GM12878 (cell line): ENCODE measurements around the gene CAMK2B. TPM values are rescaled to one million over a fixed set of nuclear protein-coding genes. Genes with fewer than 3 reads are reported as not detected.

ENCODE experiments used
- BCL11A ChIP-seq: IDR thresholded peaks from 2 replicates; pipeline ENCODE4 v1.6.1; 2011; ENCODE audit warnings: low read depth, low read length
- BHLHE40 ChIP-seq, 2 experiments: fragments of 450-650 bp in 1 of 2; IDR thresholded peaks; 2 replicates each; pipeline ENCODE4 v1.6.1; 2011 to 2017; ENCODE audit warnings: low read depth in 2 of 2, borderline replicate concordance in 1 of 2, improper control_type of control experiment in 1 of 2, low read length in 1 of 2, mild to moderate bottlenecking in 1 of 2
- CREB1 ChIP-seq: IDR thresholded peaks from 2 replicates; pipeline ENCODE4 v1.6.1; 2012; ENCODE audit warnings: low read depth, mild to moderate bottlenecking, inconsistent platforms
- CTCF ChIP-seq, 3 experiments: IDR thresholded peaks in 2 of 3; conservative IDR thresholded peaks in 1 of 3; 2 replicates each; pipeline ENCODE4 v1.5.1; 2011; ENCODE audit warnings: low read depth in 3 of 3, low read length in 3 of 3, mild to moderate bottlenecking in 3 of 3, control low read depth in 2 of 3, moderate library complexity in 2 of 3, inconsistent platforms in 1 of 3, mixed read lengths in 1 of 3; ENCODE audit not compliant: control insufficient read depth in 2 of 3, insufficient read depth in 1 of 3; ENCODE audit errors: extremely low read depth in 1 of 3
- DPF2 ChIP-seq: fragments of 450-650 bp; IDR thresholded peaks from 2 replicates; pipeline ENCODE4 v1.6.1; 2017; ENCODE audit warnings: mild to moderate bottlenecking
- E2F4 ChIP-seq: IDR thresholded peaks from 2 replicates; pipeline ENCODE4 v1.6.1; 2012; ENCODE audit warnings: low read depth, low read length, improper control_type of control experiment
- E2F8 ChIP-seq: fragments of 450-650 bp; IDR thresholded peaks from 2 replicates; pipeline ENCODE4 v1.6.1; 2018; ENCODE audit warnings: mild to moderate bottlenecking, low read depth, moderate library complexity; ENCODE audit not compliant: partially characterized antibody
- FOS ChIP-seq: IDR thresholded peaks from 3 replicates; pipeline ENCODE4 v1.6.1; 2011; ENCODE audit warnings: borderline replicate concordance; ENCODE audit not compliant: insufficient read length; ENCODE audit errors: extremely low read depth
- FOXK2 ChIP-seq: fragments of 450-650 bp; IDR thresholded peaks from 2 replicates; pipeline ENCODE4 v1.6.1; 2017; ENCODE audit warnings: mild to moderate bottlenecking, moderate library complexity
- HDGF ChIP-seq: fragments of 450-650 bp; IDR thresholded peaks from 2 replicates; pipeline ENCODE4 v1.6.1; 2016; ENCODE audit warnings: antibody characterized with exemption
- LARP7 ChIP-seq: fragments of 450-650 bp; IDR thresholded peaks from 2 replicates; pipeline ENCODE4 v1.6.1; 2017; ENCODE audit warnings: mild to moderate bottlenecking
- MYB ChIP-seq: fragments of 150-350 bp; IDR thresholded peaks from 2 replicates; pipeline ENCODE4 v1.6.1; 2014; ENCODE audit warnings: mild to moderate bottlenecking, low read depth, low read length, borderline replicate concordance
- NR2C1 ChIP-seq: fragments of 450-650 bp; IDR thresholded peaks from 2 replicates; pipeline ENCODE4 v1.6.1; 2017; ENCODE audit warnings: antibody characterized with exemption, mild to moderate bottlenecking, moderate library complexity
- POLR2AphosphoS5 ChIP-seq: IDR thresholded peaks from 2 replicates; pipeline ENCODE4 v1.6.1; 2011; ENCODE audit warnings: mild to moderate bottlenecking, low read length, inconsistent platforms
- PRDM15 ChIP-seq: fragments of 450-650 bp; formaldehyde crosslinking; IDR thresholded peaks from 2 replicates; pipeline ENCODE4 v1.4.0; 2020; ENCODE audit warnings: mild to moderate bottlenecking, moderate library complexity
- RCOR1 ChIP-seq: conservative IDR thresholded peaks from 2 replicates; pipeline ENCODE4 v1.6.1; 2012; ENCODE audit warnings: low read depth, low read length, improper control_type of control experiment
- SP1 ChIP-seq: IDR thresholded peaks from one replicate; pipeline ENCODE4 v1.6.1; 2011; ENCODE audit warnings: low read depth, low read length
- SPI1 ChIP-seq: IDR thresholded peaks from 2 replicates; pipeline ENCODE4 v1.6.1; 2011; ENCODE audit warnings: low read depth, mild to moderate bottlenecking, low read length, moderate library complexity, borderline replicate concordance; ENCODE audit not compliant: insufficient read depth
- polyA plus RNA-seq, 11 experiments: library from polyadenylated mRNA; depleted of rRNA in 4 of 11; unstranded in 6 of 11; stranded (reverse) in 5 of 11; fragments of >200 nt; fragmentation: Nextera tagmentation in 4 of 11; fragmentation: Illumina TruSeq in 1 of 11; extraction: Ambion mirVana in 4 of 11; extraction: Trizol in 1 of 11; gene quantifications; 1 replicate in 1 of 11; 2 replicates in 10 of 11; pipeline versions ENCODE4 v1.2.1 to v1.2.3, GENCODE V29; 2011 to 2016; ENCODE audit warnings: inconsistent platforms in 2 of 11, missing spikeins in 2 of 11, low read depth in 1 of 11
- total RNA-seq, 4 experiments: library from RNA; depleted of rRNA in 3 of 4; stranded (reverse); fragments of >200 nt in 3 of 4; fragmentation: Illumina TruSeq in 1 of 4; extraction: Trizol in 1 of 4; gene quantifications; 2 replicates each; pipeline versions ENCODE4 v1.2.1 to v1.2.3, GENCODE V29; 2013 to 2021
- TF ChIP-seq, protein P1 (sequence below): fragments of 450-650 bp; IDR thresholded peaks from 2 replicates; pipeline ENCODE4 v1.6.1; 2016; ENCODE audit warnings: mild to moderate bottlenecking

The CAMK2B gene
- total and polyA plus RNA-seq, 10 of the 15 experiments (the other 5 are each of a cell fraction or from before 2014, with no cell fraction given): 0.06 to 0.23 (median 0.11) TPM; not detected in 5

- TF ChIP-seq PRDM15 (CRISPR knock-in tag): no peak
- peak; percentile 33 to 58 (median 45); a peak in 5 of 6 replicates for TF ChIP-seq CTCF (IDR thresholded peaks at IDR 0.05 in 2 of 3, conservative IDR thresholded peaks at IDR 0.05 in 1 of 3; ENCODE audit: control insufficient read depth in 2 of 3, extremely low read depth in 1 of 3, insufficient read depth in 1 of 3, low read depth in 3 of 3, low read length in 3 of 3)
- TF ChIP-seq HDGF: 0 out of 2 replicates have a peak, but pooled peaks have one; percentile 50
- peak; percentile 88 for TF ChIP-seq POLR2AphosphoS5
- peak; percentile 18 to 38; a peak in 1 of 4 replicates for TF ChIP-seq BHLHE40 (IDR thresholded peaks at IDR 0.05; ENCODE audit: borderline replicate concordance in 1 of 2, low read depth in 2 of 2, low read length in 1 of 2)
- TF ChIP-seq, protein P1, sequence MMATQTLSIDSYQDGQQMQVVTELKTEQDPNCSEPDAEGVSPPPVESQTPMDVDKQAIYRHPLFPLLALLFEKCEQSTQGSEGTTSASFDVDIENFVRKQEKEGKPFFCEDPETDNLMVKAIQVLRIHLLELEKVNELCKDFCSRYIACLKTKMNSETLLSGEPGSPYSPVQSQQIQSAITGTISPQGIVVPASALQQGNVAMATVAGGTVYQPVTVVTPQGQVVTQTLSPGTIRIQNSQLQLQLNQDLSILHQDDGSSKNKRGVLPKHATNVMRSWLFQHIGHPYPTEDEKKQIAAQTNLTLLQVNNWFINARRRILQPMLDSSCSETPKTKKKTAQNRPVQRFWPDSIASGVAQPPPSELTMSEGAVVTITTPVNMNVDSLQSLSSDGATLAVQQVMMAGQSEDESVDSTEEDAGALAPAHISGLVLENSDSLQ: peak; percentile 41
- no peak for TF ChIP-seq BCL11A
- peak; percentile 29 for TF ChIP-seq SP1
- peak; percentile 78 for TF ChIP-seq CREB1
- no peak for TF ChIP-seq E2F4
- TF ChIP-seq FOXK2: no peak
- no peak for TF ChIP-seq MYB
- TF ChIP-seq NR2C1: peak; percentile 98
- peak; percentile 60 for TF ChIP-seq E2F8
- no peak for TF ChIP-seq DPF2
- no peak for TF ChIP-seq RCOR1
- peak; percentile 76 for TF ChIP-seq LARP7
- TF ChIP-seq FOS: no peak
- peak; percentile 49; the same call in 1 of the 2 replicates for TF ChIP-seq SPI1
These were observed 124.5 kb downstream of the CAMK2B start, which contains the start of gene YKT6 (continued) for GRCh38 chr7:44200699-44201461.
